Activated T-cell treated with anti-CD3 and anti-CD28 coated beads, Interleukin-2, amount 50 U/mL, for 24 hours (primary cell): ENCODE results near the gene PCDHGB7.
"Not testable (repeated sequence)": the region's sequence is repeated elsewhere in the genome, so short reads cannot be mapped to it uniquely, and the experiment has no call there.

Experiments
- DNase-seq: peaks from one replicate; pipeline ENCODE4 v3.0.0-alpha.2; 2020
- H3K27ac Mint-ChIP-seq: 2 replicates; pipeline ENCODE4 v1.8.0; 2020; ENCODE audit warnings: mild to moderate bottlenecking, mixed read lengths
- H3K27me3 Mint-ChIP-seq: 2 replicates; pipeline ENCODE4 v1.8.0; 2020; ENCODE audit warnings: mixed read lengths
- H3K36me3 Mint-ChIP-seq: 2 replicates; pipeline ENCODE4 v1.8.0; 2020; ENCODE audit warnings: low read depth, mixed read lengths
- H3K4me1 Mint-ChIP-seq: 2 replicates; pipeline ENCODE4 v1.8.0; 2020; ENCODE audit warnings: low read depth, mixed read lengths
- H3K4me3 Mint-ChIP-seq: 2 replicates; pipeline ENCODE4 v1.8.0; 2020; ENCODE audit warnings: mild to moderate bottlenecking, moderate library complexity, mixed read lengths
- H3K9me3 Mint-ChIP-seq: 2 replicates; pipeline ENCODE4 v1.8.0; 2020; ENCODE audit warnings: mixed read lengths

The PCDHGB7 gene

DNA sequence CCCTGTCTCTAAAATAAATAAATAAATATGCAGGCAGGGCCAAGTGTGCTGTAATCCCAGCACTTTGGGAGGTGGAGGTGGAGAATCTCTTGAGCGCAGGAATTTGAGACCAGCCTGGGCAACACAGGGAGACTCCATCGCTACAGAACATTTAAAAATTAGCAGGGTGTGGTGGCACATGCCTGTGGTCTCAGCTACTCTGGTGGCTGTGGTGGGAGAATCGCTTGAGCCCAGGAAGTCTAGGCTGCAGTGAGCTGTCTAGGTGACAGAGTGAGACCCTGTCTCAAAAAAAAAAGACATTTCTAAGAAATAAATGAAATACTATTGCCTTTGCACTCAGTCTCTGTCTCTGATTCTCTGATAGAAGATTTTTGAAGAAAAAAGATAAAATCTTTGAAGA is 5.9 kb upstream of the PCDHGB7 start:
- no peak overlapping the region for H3K27ac Mint-ChIP-seq
- H3K4me3 Mint-ChIP-seq: no peak overlapping the region
- peaks cover 23% of the 10 kb centered on the region for H3K9me3 Mint-ChIP-seq
- H3K36me3 Mint-ChIP-seq: peaks cover 9% of the 10 kb centered on the region
- H3K27me3 Mint-ChIP-seq: peaks cover 81% of the 10 kb centered on the region
- no peak for DNase-seq
- peaks cover 19% of the 10 kb centered on the region for H3K4me1 Mint-ChIP-seq

DNA sequence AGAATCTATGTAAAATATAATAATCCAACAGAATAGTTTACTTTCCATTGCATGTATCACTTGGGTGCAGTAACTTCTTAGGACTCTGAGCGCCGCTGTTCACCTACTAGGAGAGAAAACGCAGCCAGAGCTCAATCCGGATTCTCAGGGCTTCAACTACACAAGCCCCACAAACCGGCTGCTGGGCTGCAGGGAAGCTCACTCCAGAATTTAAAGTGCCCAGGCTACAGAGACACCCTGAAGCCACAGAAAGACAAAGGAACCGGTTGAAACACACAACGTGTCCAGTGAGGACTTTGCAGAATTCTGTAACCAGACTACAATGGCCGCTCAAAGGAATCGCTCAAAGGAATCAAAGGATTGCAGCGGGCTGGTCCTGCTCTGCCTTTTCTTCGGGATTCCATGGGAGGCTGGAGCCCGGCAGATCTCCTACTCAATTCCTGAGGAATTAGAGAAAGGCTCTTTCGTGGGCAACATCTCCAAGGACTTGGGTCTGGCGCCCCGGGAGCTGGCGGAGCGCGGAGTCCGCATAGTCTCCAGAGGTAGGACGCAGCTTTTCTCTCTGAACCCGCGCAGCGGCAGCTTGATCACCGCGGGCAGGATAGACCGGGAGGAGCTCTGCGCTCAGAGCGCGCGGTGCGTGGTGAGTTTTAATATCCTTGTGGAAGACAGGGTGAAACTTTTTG is 4.5 kb upstream of the PCDHGB7 start, which contains the start of gene PCDHGA10:
Gene PCDHGA10, plus strand, starts transcription at position 134 of the 686 bp plus-strand sequence. Its CDS starts 189 bp downstream, at position 323.
- peak within 1 kb of the TSS; percentile 78 for H3K4me3 Mint-ChIP-seq
- peak; percentile 63 for DNase-seq
- peaks cover 82% of the 10 kb centered on the region for H3K27me3 Mint-ChIP-seq
- peaks cover 25% of the 10 kb centered on the region for H3K9me3 Mint-ChIP-seq
- H3K4me1 Mint-ChIP-seq: peaks cover 24% of the 10 kb centered on the region
- H3K36me3 Mint-ChIP-seq: peaks cover 9% of the 10 kb centered on the region
- H3K27ac Mint-ChIP-seq: no peak within 1 kb of the TSS

DNA sequence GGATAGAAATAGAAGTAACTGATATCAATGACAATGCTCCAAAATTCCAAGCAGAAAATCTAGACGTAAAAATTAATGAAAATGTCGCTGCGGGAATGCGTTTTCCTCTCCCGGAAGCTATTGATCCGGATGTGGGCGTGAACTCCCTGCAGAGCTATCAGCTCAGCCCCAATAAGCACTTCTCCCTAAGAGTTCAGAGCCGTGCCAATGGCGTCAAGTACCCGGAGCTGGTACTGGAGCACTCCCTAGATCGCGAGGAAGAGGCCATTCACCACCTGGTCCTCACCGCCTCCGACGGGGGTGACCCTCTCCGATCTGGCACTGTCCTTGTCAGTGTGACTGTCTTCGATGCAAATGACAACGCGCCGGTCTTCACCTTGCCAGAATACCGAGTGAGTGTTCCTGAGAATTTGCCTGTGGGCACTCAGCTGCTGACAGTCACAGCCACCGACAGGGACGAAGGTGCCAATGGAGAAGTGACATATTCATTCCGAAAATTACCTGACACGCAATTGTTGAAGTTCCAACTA is 3.9 kb upstream of the PCDHGB7 start:
- Mint-ChIP-seq H3K9me3 (peaks cover 30% of the 10 kb centered on the region), H3K27me3 (peaks cover 82% of the 10 kb centered on the region), H3K36me3 (peaks cover 10% of the 10 kb centered on the region), H3K27ac (no peak overlapping the region), H3K4me3 (peak overlapping the region; percentile 78), H3K4me1 (peaks cover 26% of the 10 kb centered on the region)
- DNase-seq: no peak

DNA sequence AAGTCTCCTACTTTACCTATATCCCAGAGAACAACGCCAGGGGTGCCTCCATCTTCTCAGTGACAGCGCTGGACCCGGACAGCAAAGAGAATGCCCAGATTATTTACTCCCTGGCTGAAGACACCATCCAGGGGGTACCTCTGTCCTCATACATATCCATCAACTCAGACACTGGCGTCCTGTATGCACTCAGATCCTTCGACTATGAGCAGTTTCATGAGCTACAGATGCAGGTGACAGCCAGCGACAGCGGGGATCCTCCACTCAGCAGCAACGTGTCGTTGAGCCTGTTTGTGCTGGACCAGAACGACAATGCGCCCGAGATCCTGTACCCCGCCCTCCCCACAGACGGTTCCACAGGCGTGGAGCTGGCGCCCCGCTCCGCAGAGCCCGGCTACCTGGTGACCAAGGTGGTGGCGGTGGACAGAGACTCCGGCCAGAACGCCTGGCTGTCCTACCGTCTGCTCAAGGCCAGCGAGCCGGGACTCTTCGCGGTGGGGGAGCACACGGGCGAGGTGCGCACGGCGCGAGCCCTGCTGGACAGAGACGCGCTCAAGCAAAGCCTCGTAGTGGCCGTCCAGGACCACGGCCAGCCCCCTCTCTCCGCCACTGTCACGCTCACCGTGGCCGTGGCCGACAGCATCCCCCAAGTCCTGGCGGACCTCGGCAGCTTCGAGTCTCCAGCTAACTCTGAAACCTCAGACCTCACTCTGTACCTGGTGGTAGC is 2.8 kb upstream of the PCDHGB7 start:
- Mint-ChIP-seq H3K4me1 (peaks cover 26% of the 10 kb centered on the region), H3K9me3 (peaks cover 28% of the 10 kb centered on the region), H3K27me3 (peaks cover 81% of the 10 kb centered on the region)
- not testable (repeated sequence) for DNase-seq, H3K27ac Mint-ChIP-seq, H3K4me3 Mint-ChIP-seq, H3K36me3 Mint-ChIP-seq

DNA sequence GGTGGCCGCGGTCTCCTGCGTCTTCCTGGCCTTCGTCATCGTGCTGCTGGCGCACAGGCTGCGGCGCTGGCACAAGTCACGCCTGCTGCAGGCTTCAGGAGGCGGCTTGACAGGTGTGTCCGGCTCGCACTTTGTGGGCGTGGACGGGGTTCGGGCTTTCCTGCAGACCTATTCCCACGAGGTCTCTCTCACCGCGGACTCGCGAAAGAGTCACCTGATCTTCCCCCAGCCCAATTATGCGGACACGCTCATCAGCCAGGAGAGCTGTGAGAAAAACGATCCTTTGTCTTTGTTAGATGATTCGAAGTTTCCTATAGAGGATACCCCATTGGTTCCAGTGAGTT is 2.2 kb upstream of the PCDHGB7 start:
- H3K36me3 Mint-ChIP-seq: peaks cover 11% of the 10 kb centered on the region
- peaks cover 26% of the 10 kb centered on the region for H3K4me1 Mint-ChIP-seq
- H3K9me3 Mint-ChIP-seq: peaks cover 30% of the 10 kb centered on the region
- not testable (repeated sequence) for DNase-seq, H3K27ac Mint-ChIP-seq, H3K4me3 Mint-ChIP-seq
- H3K27me3 Mint-ChIP-seq: peaks cover 81% of the 10 kb centered on the region

DNA sequence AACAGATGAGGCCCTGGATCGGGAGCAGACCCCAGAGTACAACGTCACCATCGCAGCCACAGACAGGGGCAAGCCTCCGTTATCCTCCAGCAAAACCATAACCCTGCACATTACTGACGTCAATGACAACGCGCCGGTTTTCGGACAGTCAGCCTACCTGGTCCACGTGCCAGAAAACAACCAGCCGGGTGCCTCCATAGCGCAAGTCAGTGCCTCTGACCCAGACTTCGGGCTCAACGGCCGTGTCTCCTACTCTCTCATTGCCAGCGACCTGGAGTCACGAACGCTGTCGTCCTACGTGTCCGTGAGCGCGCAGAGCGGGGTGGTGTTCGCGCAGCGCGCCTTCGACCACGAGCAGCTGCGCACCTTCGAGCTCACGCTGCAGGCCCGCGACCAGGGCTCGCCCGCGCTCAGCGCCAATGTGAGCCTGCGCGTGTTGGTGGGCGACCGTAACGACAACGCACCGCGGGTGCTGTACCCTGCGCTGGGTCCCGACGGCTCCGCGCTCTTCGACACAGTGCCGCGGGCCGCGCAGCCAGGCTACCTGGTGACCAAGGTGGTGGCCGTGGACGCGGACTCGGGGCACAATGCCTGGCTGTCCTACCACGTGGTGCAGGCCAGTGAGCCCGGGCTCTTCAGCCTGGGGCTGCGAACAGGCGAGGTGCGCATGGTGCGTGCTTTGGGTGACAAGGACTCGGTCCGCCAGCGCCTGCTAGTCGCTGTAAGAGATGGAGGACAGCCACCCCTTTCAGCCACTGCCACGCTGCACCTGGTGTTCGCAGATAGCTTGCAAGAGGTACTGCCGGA is 1.8 kb downstream of the PCDHGB7 start:
- Mint-ChIP-seq H3K36me3 (peaks cover 18% of the 10 kb centered on the region), H3K4me3 (no peak overlapping the region), H3K27me3 (peaks cover 89% of the 10 kb centered on the region), H3K9me3 (peaks cover 41% of the 10 kb centered on the region), H3K27ac (peak overlapping the region; percentile 2), H3K4me1 (peaks cover 20% of the 10 kb centered on the region)
- no peak for DNase-seq

DNA sequence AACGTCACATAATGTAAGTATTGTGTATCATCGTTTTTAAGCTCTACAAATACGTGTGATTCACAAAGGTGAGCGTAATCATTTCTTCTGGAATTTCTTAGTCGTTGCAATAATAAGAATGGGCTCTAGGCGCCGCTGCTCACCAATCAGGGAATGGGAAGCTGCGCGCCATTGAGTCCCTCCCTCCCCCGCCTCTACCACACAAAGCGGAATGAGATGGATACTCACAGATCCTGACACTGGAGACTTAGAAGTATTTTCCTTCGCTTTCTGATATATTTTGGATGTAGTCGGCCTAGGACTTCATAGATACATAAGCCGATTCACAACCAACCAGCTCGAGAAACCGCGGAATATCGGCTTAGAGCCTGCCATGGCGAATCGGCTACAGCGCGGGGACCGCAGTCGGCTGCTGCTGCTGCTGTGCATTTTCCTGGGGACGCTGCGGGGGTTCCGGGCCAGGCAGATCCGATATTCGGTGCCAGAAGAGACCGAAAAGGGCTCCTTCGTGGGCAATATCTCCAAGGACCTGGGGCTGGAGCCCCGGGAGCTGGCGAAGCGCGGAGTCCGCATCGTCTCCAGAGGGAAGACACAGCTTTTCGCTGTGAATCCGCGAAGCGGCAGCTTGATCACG is 3.5 kb downstream of the PCDHGB7 start, which contains the start of gene PCDHGA11:
Gene PCDHGA11, plus strand, starts transcription at position 197 of the 634 bp plus-strand sequence. Its CDS starts 177 bp downstream, at position 374.
- peaks cover 37% of the 10 kb centered on the region for H3K9me3 Mint-ChIP-seq
- H3K27me3 Mint-ChIP-seq: peaks cover 90% of the 10 kb centered on the region
- H3K36me3 Mint-ChIP-seq: peaks cover 18% of the 10 kb centered on the region
- no peak for DNase-seq
- H3K4me1 Mint-ChIP-seq: peaks cover 12% of the 10 kb centered on the region
- peak within 1 kb of the TSS; percentile 75 for H3K4me3 Mint-ChIP-seq
- H3K27ac Mint-ChIP-seq: peak within 1 kb of the TSS; percentile 70

DNA sequence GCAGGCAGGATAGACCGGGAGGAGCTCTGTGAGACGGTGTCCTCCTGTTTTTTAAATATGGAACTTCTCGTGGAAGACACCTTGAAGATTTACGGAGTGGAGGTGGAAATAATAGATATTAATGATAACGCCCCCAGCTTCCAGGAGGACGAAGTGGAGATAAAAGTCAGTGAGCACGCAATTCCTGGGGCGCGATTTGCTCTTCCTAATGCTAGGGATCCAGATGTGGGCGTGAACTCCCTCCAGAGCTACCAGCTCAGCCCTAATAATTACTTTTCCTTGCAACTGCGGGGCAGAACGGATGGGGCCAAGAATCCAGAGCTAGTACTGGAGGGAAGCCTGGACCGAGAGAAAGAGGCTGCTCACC is 4.0 kb downstream of the PCDHGB7 start:
- H3K27me3 Mint-ChIP-seq: peaks cover 91% of the 10 kb centered on the region

DNA sequence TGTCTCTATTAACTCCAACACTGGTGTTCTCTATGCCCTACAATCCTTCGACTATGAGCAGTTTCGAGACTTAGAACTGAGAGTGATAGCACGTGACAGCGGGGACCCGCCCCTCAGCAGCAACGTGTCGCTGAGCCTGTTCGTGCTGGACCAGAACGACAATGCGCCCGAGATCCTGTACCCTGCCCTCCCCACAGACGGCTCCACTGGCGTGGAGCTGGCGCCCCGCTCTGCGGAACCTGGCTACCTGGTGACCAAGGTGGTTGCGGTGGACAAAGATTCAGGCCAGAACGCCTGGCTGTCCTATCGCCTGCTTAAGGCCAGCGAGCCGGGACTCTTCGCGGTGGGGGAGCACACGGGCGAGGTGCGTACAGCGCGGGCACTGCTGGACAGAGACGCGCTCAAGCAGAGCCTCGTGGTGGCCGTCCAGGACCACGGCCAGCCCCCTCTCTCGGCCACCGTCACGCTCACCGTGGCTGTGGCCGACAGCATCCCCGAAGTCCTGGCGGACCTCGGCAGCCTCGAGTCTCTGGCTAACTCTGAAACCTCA is 5.3 kb downstream of the PCDHGB7 start:
- no peak overlapping the region for H3K4me3 Mint-ChIP-seq
- H3K4me1 Mint-ChIP-seq: peaks cover 10% of the 10 kb centered on the region
- no peak overlapping the region for H3K27ac Mint-ChIP-seq
- peaks cover 37% of the 10 kb centered on the region for H3K9me3 Mint-ChIP-seq
- H3K27me3 Mint-ChIP-seq: peaks cover 96% of the 10 kb centered on the region
- DNase-seq: no peak
- peaks cover 18% of the 10 kb centered on the region for H3K36me3 Mint-ChIP-seq

More for the DNA sequence above, 4.0 kb downstream of the PCDHGB7 start:
- Mint-ChIP-seq H3K4me1 (peaks cover 12% of the 10 kb centered on the region), H3K36me3 (peaks cover 18% of the 10 kb centered on the region), H3K9me3 (peaks cover 37% of the 10 kb centered on the region), H3K4me3 (peak overlapping the region; percentile 75), H3K27ac (no peak overlapping the region)
- no peak for DNase-seq

DNA sequence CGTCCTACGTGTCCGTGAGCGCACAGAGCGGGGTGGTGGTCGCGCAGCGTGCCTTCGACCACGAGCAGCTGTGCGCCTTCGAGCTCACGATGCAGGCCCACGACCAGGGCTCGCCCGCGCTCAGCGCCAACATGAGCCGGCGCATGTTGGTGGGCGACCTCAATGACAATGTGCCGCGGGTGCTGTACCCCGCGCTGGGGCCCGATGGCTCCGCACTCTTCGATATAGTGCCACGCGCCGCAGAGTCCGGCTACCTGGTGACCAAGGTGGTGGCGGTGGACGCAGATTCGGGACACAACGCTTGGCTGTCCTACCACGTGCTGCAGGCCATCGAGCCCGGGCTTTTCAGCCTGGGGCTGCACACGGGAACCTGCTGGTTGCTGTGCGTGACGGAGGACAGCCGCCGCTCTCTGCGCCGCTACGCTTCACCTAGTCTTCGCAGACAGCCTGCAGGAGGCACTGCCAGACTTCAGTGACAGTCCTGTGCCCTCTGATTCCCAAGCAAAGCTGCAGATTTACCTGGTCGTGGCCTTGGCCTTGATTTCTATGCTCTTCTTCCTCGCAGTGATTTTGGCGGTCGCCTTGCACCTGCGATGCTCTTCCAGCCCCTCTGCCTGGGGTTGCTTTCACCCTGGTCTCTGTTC is 10.4 kb downstream of the PCDHGB7 start:
- H3K4me3 Mint-ChIP-seq: no peak overlapping the region
- H3K27ac Mint-ChIP-seq: no peak overlapping the region
- peaks cover 85% of the 10 kb centered on the region for H3K27me3 Mint-ChIP-seq
- H3K4me1 Mint-ChIP-seq: peaks cover 19% of the 10 kb centered on the region
- peaks cover 32% of the 10 kb centered on the region for H3K9me3 Mint-ChIP-seq
- no peak for DNase-seq
- peaks cover 22% of the 10 kb centered on the region for H3K36me3 Mint-ChIP-seq

DNA sequence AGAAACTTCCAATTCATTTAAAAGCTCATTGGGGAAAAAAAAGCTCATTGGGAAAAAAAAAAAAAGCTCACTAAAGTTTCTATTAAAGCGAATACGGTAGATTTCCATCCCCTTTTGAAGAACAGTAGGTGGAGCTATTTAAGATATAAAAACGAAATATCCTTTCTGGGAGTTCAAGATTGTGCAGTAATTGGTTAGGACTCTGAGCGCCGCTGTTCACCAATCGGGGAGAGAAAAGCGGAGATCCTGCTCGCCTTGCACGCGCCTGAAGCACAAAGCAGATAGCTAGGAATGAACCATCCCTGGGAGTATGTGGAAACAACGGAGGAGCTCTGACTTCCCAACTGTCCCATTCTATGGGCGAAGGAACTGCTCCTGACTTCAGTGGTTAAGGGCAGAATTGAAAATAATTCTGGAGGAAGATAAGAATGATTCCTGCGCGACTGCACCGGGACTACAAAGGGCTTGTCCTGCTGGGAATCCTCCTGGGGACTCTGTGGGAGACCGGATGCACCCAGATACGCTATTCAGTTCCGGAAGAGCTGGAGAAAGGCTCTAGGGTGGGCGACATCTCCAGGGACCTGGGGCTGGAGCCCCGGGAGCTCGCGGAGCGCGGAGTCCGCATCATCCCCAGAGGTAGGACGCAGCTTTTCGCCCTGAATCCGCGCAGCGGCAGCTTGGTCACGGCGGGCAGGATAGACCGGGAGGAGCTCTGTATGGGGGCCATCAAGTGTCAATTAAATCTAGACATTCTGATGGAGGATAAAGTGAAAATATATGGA is 13.0 kb downstream of the PCDHGB7 start, which contains the start of gene PCDHGA12:
Gene PCDHGA12, plus strand, starts transcription at position 176 of the 782 bp plus-strand sequence. Its CDS starts 253 bp downstream, at position 429.
- Mint-ChIP-seq H3K27me3 (peaks cover 78% of the 10 kb centered on the region), H3K4me3 (peak within 1 kb of the TSS; percentile 64), H3K4me1 (peaks cover 19% of the 10 kb centered on the region), H3K36me3 (peaks cover 19% of the 10 kb centered on the region), H3K9me3 (peaks cover 27% of the 10 kb centered on the region), H3K27ac (peak within 1 kb of the TSS; percentile 60)
- no peak for DNase-seq

DNA sequence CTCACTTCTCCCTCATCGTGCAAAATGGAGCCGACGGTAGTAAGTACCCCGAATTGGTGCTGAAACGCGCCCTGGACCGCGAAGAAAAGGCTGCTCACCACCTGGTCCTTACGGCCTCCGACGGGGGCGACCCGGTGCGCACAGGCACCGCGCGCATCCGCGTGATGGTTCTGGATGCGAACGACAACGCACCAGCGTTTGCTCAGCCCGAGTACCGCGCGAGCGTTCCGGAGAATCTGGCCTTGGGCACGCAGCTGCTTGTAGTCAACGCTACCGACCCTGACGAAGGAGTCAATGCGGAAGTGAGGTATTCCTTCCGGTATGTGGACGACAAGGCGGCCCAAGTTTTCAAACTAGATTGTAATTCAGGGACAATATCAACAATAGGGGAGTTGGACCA is 13.8 kb downstream of the PCDHGB7 start:
- peaks cover 27% of the 10 kb centered on the region for H3K9me3 Mint-ChIP-seq
- peaks cover 75% of the 10 kb centered on the region for H3K27me3 Mint-ChIP-seq
- no peak for DNase-seq
- no peak overlapping the region for H3K27ac Mint-ChIP-seq
- H3K4me3 Mint-ChIP-seq: peak overlapping the region; percentile 64
- H3K4me1 Mint-ChIP-seq: peaks cover 19% of the 10 kb centered on the region
- peaks cover 19% of the 10 kb centered on the region for H3K36me3 Mint-ChIP-seq

DNA sequence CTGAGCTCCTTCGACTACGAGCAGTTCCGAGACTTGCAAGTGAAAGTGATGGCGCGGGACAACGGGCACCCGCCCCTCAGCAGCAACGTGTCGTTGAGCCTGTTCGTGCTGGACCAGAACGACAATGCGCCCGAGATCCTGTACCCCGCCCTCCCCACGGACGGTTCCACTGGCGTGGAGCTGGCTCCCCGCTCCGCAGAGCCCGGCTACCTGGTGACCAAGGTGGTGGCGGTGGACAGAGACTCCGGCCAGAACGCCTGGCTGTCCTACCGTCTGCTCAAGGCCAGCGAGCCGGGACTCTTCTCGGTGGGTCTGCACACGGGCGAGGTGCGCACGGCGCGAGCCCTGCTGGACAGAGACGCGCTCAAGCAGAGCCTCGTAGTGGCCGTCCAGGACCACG is 14.8 kb downstream of the PCDHGB7 start:
- peaks cover 19% of the 10 kb centered on the region for H3K36me3 Mint-ChIP-seq
- H3K27ac Mint-ChIP-seq, H3K4me3 Mint-ChIP-seq, DNase-seq: not testable (repeated sequence)
- peaks cover 27% of the 10 kb centered on the region for H3K9me3 Mint-ChIP-seq
- H3K4me1 Mint-ChIP-seq: peaks cover 19% of the 10 kb centered on the region
- peaks cover 75% of the 10 kb centered on the region for H3K27me3 Mint-ChIP-seq
